HG03460 (cell line): ENCODE measurements around the gene ARID1B.
A peak's percentile ranks its signal among the peaks of the same experiment; 100 is the strongest.

Experiments
- ATAC-seq: cut with Tn5 transposase; IDR thresholded peaks from one replicate; pipeline ENCODE4 v1.9.1; 2021; ENCODE audit not compliant: unreplicated experiment

The ARID1B gene

DNA sequence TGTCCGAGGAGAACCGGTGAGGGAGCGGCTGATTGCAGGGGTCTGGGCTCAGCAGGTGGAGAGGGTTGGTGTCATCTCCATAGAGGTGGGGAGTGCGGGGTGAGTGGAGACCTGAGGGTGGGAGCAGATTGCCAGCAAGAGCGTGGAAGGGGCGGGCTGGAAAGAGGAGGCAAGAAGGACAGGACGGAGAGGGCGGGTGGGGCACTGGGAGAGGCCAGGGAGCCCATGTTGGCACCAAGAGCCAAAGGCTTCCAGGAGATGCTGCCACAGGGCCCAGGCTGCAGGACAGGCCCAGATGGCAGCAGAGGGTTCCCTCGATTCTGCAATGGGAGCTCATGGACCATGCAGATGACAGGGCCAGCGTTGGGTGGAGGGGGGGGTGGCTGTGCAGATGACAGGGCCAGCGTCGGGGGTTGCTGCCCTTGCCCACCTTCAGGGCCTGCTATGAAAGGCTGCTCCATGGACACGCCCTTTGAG, 440.8 kb downstream of the ARID1B start:
- no peak for ATAC-seq

GRCh38 chr6:157218371-157219198, 441.4 kb downstream of the ARID1B start:
- ATAC-seq = no peak

DNA sequence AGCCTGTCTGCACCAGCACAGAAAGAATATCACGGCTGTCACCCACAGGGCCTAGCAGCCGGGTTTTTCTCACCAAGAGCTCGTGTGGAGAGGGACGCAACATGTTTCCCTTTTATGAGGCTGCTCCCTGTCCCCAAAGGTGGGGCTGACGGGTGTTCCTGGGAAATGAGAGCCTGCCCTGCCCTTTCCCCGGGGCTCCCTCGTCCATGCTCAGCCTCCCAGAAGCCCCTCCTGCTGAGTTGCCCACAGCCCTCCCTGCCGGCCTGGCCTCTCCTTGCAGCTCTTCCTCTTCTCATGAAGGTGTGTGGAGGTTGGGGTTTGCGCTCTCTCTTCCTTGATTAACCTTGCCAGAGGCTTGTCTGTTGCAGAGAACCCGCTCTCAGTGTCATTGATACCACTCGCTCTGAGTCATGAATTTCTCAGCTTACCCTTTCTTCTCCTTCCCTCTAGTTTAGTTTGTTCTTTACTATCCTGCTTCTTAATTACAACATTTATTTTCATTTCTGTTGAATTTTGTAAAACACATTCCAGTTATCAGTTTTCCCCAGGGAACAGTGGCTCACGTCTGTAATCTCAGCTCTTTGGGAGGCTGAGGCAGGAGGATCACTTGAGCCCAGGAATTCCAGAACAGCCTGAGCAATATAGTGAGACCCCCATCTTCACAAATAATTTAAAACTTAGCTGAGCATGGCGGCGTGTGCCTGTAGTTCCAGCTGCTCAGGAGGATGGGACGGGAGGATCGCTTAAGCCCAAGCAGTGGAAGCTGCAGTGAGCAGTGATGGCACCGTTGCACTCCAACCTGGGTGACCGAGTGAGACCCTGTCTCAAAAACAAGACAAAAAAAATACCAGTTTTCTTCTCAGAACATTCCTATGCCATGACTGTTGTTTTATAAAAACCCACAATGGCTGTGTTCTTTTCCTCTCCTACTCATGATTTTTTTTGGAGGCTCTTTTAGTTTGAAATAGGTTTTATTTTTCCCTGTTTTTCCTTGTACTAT, 442.3 kb downstream of the ARID1B start:
- no peak for ATAC-seq

DNA sequence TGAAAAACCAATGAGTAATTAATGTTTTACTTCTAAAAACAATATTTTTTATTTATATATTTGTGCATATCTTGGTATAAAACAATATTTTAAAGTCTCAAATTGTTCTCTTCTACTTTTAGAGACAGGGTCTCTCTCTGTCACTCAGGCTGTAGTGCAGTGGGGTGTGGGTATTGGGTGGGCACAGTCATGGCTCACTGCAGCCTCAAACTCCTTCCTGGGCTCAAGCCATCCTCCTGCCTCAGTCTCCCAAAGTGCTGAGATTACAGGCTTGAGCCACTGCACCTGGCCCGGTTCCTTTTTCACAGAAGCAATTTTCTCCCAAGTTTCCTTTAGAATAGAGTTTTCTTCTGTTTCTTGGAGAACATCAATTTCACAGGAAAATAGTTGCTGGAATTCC, 443.3 kb downstream of the ARID1B start:
- no peak for ATAC-seq

DNA sequence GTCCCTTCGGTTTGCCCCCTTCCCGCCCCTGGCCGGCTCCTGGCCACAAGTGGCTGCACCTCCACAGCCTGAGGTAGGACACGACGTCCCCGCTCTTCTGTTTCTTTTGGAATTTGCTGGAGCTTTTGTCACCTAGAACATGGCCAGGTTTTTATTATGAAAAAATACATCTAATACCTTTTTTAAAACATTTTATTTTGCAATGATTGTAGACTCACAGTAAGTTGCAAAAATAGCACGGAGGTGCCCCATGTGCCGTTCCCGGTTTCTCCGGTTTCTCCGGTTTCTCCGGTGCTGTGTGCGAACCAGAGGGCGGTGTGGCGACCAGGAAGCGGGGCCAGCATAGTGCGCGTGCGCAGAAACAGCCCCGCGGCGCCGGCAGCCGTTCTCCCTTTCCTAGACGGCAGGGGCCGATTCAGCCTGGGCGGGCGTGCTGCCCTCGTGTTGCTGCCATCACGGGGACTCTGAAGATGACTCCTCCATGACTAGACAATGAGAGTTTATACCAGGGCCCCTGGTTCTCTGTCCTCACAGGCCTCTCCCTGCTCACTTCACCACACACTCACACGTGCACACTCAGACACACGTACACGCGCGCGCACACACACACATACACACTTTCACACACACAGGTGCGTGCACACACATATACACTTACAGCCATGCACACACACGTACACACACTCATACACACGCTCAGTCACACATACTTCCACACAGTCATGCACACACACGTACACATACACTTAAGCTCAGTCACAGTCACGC, 444.1 kb downstream of the ARID1B start:
- peak; percentile 32 for ATAC-seq

DNA sequence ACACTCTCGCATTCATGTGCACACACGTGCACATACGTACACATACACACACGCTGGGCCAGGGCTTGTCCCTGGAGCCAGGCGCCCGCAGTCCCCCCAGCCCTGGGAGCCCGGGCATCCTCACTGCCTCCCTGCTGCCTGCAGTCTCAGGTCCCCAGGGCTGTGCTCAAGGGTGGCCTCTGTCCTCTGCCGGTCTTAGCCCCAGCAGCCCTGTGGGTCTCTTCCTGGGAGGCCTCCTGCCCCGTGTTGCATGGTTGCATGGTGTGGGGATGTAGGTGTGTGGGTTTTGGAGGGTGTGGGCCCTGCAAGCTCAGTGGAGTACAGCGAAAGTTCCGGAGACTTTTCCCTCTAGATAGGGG, 444.6 kb downstream of the ARID1B start:
- no peak for ATAC-seq

- no peak for ATAC-seq
These were observed 445.2 kb downstream of the ARID1B start for GRCh38 chr6:157222201-157222981.

GRCh38 chr6:157223021-157223430, 445.8 kb downstream of the ARID1B start:
- ATAC-seq = peak; percentile 40

- no peak for ATAC-seq
These were observed 446.3 kb downstream of the ARID1B start for GRCh38 chr6:157223511-157223910.

DNA sequence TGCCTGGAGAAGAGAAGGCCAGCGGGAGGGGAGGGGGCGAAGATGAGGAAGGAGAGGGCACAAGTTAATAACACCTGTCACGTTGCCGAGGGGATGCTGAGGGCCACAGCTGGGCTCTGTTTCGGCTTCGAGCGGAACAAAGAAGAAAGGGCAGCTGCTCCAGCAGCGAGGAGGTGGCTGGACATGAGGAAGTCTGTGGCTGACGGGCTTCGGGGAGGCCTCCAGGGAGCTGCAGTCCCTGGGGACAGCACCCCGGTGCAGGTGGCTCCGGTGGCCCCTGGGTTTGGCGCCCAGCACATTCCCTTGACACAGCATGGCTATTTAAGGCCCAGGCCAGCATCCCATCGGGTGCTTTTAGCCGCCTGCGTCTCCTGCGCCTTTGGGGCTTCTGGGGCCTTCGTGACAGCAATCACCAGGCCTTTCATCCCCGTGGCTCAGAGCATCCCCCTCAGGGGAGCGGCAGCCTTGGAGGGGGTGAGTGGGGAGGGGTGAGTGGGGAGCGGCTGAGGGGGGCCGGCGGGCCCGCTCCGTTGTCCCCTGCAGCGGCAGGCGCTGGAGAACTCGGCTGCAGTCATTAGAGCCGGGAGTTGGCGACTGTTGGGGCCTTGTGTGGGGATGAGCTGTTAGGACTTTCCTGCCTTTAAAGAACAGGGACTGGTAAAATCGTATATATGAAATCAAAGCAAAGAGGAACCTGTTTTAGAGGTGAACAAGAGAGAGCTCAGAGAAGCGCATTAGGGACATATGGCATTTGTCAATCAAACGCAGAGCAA, 447.2 kb downstream of the ARID1B start:
- peak; percentile 51 for ATAC-seq

- ATAC-seq = no peak
These were observed 447.9 kb downstream of the ARID1B start for GRCh38 chr6:157224951-157225574.

DNA sequence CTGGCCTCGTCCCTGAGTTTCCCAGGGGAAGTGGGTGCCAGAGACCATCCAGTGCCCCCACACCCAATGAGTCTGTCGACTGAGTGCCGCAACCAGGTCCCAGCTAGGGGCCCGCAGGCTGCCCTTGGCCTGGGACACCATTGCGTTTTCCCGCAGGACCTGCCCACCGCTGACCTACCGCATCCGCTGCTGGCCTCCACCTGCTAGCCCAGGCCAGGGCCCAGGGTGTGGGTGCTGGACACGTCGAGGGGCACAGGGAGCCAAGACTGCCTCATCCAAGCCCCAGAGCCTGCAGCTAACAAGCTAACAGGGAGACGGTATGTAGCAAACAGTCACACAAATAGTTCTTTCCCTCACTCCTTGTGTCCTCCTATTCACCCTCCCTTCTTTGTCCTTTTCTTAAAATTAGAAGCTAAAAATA, 448.4 kb downstream of the ARID1B start:
- no peak for ATAC-seq

GRCh38 chr6:157226026-157226625, 448.9 kb downstream of the ARID1B start:
- no peak for ATAC-seq

- no peak for ATAC-seq
These were observed 449.6 kb downstream of the ARID1B start for GRCh38 chr6:157226761-157227160.

DNA sequence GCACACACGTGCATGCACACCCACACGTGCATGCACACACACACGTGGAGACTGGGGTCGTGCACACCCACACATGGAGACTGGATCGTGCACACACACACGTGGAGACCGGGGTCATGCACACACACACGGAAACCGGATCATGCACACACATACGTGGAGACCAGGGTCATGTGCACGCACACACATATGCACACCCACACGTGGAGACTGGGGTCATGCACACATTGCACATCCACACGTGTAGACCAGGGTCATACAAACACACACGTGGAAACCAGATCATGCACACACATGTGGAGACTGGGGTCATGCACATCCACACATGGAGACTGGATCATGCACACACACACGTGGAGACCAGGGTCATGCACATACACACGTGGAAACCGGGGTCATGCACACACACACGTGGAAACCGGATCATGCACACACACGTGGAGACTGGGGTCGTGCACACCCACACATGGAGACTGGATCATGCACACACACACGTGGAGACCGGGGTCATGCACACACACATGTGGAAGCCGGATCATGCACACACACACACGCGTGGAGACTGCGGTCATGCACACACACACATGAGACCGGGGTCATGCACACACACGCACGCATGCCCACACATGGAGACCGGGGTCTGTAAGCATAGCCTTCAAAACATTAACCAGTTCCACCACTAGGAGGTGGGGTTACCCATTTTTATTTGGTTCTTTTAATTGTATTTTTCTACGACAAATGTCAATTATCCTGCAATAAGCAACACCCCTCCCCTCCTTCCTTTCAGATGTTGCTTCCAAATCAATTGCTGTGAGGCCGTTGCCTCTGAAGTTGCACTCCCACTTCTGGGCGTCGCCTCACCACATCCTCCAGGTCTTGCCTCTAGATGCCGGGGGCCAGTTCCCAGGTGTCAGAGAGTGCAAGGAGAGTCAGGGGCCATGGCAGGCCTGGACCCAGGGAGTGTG, 450.3 kb downstream of the ARID1B start:
- ATAC-seq = no peak

DNA sequence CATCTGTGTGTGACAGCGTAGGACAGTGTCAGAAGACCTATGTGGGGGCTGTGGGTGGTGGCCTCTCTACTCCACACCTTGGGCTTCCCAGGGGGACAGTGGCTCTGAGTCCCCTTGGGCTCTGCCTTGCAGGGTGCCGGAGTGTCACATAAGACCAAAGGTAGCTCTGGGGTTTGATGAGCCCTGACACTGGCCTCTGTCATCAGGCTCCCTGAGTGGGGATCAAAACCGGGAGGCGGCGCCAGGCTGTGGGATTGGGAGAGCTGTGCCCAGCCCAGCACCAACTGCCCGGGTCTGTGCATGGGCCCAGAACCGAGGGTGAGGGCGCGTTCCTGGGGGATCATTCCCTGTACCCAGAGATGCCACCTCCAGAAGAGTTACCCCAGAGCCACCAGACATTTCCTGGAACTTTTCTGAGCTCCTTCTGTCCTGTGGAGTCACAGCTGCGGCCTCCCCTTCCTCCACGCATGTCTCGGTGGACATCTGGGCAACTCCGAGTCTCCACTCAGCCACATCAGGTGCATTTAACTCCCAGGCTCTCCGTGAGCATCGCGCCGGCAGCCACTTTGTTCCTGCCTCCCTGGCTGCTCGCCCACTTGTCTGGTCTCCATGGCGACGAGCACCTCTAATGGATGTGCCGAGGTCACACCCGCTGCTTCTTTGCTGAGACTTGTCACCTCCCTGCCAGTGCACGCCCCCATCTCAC, 451.4 kb downstream of the ARID1B start:
- ATAC-seq = no peak

DNA sequence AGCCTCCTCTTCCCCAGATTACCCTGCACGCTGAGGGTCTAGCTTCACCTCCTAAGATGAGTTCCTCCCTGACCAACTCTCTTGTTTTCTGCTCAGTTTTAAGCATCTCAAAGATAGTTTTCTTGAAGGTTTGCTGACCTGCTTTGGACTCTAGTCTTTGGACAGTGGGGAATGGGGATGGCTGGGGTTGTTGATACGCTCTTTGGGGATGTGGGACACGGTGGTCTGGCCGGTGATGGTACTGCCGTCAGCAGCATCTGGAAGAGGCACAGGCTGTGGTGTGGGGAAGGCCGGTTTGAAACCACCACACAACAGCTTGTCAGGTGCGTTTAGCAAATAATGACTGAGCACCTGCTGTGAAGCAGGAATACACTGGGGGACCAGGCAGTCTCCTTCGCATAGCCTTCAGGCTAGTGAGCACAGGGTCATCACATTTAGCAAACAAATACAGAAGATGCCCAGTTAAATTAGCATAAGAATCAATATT, 452.0 kb downstream of the ARID1B start:
- no peak for ATAC-seq
